NCI-H2171 (cell line): ENCODE results near the gene NEDD8.

ENCODE experiments used
- DNase-seq: peaks from one replicate; lab custom pipeline; 2025; lab: John Stamatoyannopoulos, UW

NEDD8 gene

DNA sequence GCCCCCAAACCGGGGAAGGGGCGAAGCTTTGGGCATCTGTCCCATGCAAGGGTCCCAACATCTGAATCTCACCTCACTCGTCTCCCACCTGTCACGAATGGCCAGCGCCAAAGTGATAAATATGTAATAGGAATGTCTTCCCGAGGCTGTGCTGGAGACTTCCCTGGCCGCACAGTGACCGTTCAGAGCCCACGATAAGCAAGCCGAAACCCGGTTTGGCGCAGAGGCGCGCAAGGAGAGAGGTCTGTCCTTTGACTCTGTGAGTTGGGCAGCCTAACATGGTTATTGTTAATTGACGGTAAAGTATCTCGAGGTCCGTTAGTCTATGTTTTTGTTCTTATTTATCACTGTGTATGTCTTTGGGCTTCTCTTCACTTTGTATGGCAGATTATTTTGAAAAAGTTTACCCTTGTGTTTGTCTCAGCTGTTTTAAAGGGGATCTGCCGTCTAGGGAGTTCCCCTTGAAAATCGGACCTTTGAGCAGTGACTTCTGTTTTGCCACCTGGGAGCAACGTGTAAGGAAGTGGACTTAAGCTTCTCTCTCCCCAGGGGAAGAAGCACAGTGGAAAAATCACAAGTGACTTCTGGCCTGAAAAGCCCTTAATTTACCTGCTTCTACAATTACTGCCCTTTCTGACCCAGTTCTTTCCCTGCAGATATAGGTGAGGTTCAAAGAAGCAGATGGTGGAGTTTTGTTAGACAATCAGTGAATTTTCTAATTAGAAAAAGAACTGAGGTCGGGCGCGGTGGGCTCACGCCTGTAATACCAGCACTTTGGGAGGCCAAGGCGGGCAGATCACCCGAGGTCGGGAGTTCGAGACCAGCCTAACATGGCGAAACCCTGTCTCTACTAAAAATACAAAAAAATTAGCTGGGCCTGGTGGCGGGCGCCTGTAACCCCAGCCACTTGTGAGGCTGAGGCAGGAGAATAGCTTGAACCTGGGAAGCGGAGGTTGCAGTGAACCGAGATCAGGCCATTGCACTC is 35.8 kb downstream of the NEDD8 start:
- no peak for DNase-seq

DNA sequence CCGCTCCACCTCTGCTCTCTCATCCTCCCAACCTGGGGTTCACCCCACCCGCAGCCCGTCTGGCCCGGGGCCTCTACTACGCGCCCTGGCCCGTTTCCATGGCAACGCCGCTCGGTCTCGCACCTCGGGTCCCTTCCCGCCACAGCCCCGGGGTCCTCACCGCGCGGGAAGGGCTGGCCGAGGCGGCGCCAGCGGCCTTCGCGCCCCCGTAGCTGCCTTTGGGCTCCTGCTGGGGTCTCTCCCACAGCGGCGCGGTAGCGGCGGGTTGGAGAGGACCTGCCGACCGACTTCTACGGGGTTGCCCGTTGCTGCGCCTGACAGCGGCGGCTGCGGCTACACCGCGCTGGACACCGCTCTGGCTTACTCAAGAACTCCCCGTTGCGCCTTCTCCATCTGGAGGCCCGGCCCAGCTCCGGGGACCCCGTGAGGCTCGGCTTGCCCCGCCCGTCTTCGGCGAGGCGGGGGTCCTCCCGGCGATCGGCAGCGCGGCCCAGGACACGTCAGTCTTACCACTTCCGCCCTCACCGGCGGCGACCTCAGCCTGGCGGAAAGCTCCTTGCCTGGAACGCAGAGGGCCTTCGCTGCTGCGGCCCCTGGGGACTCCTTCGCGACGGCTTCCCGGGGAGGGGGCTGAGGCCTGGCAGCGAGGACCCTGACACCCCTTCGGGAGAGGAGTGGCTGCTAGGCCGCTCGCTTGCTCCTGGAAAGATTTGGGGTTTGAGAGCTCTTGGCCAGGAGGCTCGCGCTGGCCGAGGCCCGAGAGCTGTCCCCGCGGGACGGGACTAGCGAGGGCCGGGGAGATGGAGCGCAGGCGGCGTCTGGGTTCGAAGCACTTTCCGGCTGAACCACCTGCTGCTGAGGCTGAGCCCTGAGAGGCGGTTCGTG is 36.7 kb downstream of the NEDD8 start, which contains the start of gene TM9SF1:
TSS of gene TM9SF1 (minus strand) at position 256 of the 885 bp plus-strand sequence. CDS start 422 bp downstream, outside the sequence.
- DNase-seq: peak; percentile 89

DNA sequence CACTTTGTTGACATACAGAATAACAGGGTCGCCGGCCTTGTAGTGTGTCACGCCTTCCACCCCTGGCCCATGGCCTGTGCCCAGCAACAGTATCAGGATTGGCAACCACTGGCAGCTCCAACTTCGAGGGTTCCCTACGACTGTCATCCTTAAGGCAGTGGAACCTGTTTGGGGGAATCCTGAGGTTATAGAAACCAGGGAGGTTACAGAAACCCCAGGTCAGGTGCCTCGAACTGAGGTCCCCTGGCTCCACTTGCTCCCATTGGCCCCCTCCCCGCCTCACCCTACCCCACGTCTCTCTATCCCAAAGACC is 37.3 kb downstream of the NEDD8 start:
- DNase-seq: no peak

DNA sequence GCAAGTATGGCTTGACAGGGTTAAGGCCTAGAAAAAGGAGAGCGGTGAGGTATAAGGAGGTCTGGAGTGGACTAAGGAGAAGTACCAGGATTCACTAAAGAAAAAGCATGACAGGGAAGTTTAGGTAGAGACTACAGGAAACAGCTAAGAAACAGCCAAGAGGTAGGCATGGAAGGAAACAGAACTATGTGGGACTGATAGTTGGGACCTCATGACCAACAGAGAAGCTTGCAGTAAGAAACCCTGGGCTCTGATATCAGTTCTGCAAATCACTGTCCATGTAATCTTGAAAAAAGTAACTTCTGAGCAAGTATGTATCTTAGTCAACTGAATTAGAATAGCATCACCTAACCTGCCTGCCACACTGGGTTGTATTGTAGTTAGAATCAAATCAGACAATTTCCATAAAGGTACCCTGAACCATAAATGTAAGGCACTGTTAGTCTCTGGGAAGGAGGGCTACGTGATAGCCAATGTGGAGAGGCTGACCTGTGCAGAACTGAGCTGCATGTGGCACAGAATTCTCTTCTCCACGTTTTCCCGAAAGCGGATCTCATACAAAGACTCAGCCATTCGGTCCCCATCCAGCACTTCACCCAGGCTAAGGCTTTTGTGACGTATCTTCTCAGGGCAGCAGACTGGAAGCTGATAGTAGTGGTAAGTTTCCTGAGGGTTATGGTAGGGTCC is 37.8 kb downstream of the NEDD8 start:
- no peak for DNase-seq

- DNase-seq: no peak
Measured at GRCh38 chr14:24192933-24193332, 39.2 kb downstream of the NEDD8 start.

DNA sequence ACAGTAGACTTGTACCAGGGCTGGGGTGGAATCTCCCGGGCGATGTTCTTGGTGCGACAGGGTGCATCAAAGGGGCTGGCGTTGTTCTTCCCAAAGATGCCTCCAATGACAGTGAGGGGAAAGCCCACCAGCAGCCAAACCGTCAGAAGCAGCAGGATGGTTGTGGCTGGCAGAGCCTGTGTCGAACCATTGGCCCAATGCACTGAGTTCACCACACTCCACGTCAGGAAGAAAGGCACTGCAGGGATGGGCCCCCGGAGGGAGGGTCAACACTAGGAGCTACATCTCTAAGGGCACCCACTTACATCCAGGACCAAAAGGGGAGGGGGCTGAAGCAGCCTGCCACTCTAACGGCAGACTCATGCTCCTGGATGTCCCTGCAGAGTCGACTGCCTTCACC is 41.8 kb downstream of the NEDD8 start:
- no peak for DNase-seq

DNA sequence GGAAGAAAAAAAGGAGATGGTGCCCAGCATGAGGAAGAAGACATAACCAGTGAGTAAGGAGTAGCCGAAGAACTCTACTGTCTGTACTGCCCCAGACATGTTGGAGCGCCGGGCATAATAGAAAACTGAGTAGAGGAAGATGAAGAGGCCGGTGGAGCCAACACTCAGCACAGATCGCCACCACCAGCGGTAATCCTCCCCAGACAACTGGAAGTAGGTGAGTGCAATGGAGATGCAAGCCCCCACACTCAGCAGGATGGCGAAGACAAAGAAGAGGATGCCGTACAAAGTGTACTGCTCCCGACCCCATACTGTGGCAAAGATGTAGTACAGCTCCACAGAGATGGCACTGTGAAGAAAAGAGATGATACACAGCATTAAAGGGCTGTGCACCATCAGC is 42.7 kb downstream of the NEDD8 start:
- DNase-seq: no peak

- DNase-seq: no peak
Measured at GRCh38 chr14:24189059-24189375, 43.1 kb downstream of the NEDD8 start.

DNA sequence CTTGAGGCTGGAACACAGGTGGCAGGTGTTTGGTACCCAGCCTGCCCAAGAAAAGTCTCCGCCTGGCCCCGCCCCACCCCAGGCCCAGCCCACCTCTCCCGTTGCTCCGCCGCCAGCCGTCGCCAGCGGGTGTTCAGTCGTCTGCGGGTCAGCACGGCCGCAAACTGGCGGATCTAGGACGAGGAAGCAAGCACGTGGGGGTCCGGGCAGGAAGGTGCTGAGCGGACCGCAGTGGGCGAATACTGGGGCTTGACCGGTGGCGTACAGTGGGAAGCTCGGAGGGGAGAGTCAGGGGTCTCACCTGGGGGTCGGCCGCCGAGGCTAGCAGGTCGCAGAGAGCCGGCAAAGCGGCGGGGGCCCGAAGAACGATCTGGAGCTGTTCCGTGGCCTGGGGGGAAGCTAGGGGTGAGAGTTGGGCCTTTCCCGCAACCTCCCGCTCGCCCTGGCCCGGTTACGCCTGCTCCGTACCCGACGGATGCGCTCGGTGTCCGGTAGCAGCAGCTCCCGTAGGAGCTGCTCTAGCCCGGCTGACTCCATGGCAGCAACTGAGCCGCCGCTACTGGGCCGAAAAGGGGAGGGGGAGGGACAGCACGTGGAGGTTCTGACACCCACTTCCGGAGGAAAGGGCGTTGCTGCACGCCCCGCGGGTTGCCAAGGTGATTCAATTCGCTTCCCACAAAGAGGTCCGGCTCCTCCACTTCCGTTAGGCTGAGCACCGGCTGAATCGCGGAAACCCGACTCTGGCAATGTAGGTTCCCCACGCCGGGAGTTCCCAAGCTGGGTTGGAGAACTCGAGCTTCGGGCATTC is 43.7 kb downstream of the NEDD8 start, which contains the start of gene IPO4:
TSS of gene IPO4 (minus strand) at position 566 of the 808 bp plus-strand sequence. CDS start at position 537, 29 bp downstream.
- DNase-seq: peak; percentile 96

- no peak for DNase-seq
Measured at GRCh38 chr14:24187539-24187915, 44.6 kb downstream of the NEDD8 start.

- DNase-seq: no peak
Measured at GRCh38 chr14:24186831-24187538, 45.2 kb downstream of the NEDD8 start.

GRCh38 chr14:24185741-24186140 is 46.4 kb downstream of the NEDD8 start:
- DNase-seq: no peak

GRCh38 chr14:24185026-24185425 is 47.1 kb downstream of the NEDD8 start:
- no peak for DNase-seq

DNA sequence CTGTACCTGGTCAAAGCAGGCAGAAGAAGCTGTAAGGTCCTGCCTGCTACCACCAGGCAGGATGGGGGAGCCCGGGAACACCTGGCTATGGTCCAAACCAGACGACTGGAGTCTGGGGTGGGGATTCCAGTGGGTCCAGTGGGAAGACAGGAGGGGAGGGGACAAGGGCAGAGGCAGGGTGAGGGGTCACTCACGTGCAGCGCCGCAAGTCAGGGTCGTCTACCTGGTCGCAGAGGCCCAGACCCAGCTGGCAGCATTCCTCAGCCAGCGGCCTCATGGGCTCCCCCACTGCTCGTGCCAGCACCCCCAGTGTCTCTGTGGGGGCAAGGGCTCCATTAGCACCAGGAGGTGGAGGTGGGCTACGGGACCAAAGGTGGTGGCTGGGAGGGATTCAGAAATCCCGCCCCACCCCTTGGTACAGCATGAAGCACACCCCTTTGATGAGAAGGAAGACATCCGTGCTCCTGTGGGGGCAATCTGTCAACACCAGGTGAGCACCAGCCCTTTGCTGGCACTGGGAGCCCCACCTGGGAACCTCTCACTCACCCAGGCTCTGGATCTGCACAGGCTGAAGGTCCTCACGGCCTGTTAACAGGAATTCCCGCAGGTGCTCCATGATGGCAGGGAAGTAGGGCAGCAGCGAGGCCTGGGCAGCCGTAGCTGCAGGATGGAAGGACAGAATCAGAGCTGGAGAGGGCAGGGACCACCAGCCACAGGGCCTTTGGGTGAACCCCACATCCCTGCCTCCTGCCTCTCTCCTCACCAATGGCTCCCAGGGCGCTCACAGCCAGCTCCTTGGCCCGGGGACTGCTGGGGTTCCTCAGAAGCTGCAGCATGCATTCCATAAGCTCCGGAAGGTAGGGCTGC is 47.8 kb downstream of the NEDD8 start:
- no peak for DNase-seq

DNA sequence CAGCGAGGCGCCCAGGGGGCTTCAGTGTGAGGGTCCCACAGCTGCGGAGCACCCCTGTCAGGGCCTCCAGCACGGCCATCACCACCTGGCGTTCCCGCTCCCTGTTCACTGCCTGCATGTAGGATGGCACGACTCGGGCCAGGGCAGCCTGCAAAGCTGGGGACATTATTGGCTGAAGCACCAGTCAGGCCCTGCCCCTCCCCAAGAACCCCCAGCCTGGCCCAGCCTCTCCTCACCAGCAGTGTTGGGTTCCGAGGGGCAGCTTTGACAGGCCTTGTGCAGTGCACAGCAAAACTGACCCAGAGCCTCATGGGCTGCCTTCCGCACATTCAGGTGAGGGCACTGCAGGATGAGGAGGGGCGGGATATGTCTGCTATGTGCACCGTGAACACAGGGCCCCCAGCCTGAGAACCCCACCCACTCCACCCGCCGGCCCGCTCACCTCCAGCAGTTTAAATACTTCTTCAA is 49.1 kb downstream of the NEDD8 start:
- no peak for DNase-seq

DNA sequence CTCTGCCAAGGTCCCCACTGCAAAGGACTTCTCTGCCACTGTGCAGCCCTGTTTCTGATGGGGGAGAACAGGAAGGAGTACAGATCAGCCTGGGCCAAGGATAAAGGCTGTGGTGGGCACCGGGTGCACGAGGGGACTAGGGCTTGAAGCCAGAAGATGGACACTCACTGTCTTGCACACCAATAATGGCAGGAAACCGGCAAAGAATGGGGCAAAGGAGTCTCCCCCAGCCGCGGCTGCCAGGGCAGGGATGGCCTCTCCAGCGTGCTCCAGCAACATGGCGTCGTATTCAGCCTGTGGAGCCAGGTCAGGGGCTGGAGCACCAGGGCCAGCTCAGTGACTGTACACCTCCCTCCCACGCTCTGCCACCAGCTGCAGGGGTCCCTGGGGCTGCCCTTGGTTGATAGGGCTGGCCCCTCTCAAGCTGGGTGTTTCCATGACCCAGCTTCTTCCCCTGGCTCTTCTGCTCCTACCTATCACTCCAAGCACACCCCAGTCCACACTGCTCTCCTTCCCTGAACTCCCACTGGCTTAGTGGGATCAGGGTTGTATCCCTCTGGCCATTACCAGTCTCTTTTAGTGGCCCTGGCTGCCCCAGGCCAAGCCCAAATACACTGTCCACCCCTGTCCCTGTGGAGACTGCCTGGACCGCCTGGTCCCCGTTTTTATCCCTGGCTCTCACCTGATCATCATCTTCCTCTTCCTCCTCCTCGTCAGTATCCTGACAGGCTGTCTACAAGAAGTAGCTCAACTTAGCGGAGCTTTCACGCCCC is 49.9 kb downstream of the NEDD8 start:
- DNase-seq: no peak

DNA sequence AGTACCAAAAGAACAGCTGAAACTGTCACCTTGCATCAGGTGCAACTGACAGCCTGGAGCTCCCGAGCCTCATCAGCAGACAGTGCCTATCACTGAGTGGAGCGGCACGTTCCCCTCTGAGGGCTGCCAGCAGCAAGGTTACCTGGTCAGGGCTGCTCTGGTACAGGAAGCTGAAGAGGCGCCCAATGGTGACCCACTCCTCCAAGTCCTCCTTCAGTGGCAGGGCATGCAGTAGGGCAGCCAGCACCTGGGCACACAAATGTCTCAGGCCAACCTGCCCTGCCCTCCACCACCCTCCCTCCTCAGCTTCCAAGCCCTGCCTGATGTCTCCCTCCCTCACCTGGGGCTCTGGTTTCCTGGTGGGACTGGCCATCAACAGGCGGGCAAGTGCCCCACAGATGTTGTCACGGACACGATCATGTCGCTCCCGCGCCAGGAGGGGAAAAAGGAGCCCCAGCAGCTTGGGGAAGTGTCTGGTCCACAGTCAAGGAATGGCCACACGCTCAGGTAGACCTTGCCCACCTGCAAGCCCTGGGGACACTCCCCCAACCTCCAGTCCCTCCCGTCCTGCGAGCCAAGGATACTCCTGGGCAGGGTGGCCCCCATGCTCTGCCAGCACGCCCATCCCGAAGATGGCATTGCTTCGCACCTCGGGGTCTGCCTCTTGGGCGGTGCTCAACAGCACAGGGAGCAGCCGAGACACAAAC is 50.6 kb downstream of the NEDD8 start:
- DNase-seq: no peak
